Neural cell (in vitro differentiated cells): ENCODE data around the gene FZR1. TPM values are rescaled to one million over a fixed set of nuclear protein-coding genes. Genes with fewer than 3 reads are reported as not detected.
A peak's percentile ranks its signal among the peaks of the same experiment; 100 is the strongest.

Source experiments
- H2AFZ ChIP-seq: fragments of 200-600, 300-800 bp; sonication (generic), shearing (Covaris generic); 2 replicates; pipeline ENCODE4 v1.6.0; 2014; ENCODE audit warnings: low read depth, mild to moderate bottlenecking, antibody characterized with exemption, low read length, moderate library complexity
- H3F3A ChIP-seq: fragments of 200-600 bp; shearing (Covaris generic); 2 replicates; pipeline ENCODE4 v1.6.1; 2016; ENCODE audit warnings: mild to moderate bottlenecking, moderate library complexity, mixed read lengths, antibody characterized with exemption, low read length; ENCODE audit not compliant: insufficient read depth, poor library complexity, severe bottlenecking
- H3K27ac ChIP-seq: fragments of 200-600, 300-800 bp; sonication (generic), shearing (Covaris generic); 2 replicates; pipeline ENCODE4 v1.5.1; 2014; ENCODE audit warnings: mild to moderate bottlenecking, low read length, moderate library complexity
- H3K27me3 ChIP-seq: fragments of 300-800, 200-600 bp; sonication (generic), shearing (Covaris generic); 2 replicates; pipeline ENCODE4 v1.6.0; 2014; ENCODE audit warnings: mild to moderate bottlenecking, low read depth, low read length, moderate library complexity; ENCODE audit not compliant: insufficient read depth
- H3K36me3 ChIP-seq: fragments of 300-800, 200-600 bp; sonication (generic), shearing (Covaris generic); 2 replicates; pipeline ENCODE4 v1.5.1; 2014; ENCODE audit warnings: mild to moderate bottlenecking, antibody characterized with exemption, low read length, moderate library complexity; ENCODE audit not compliant: insufficient read depth
- H3K4me2 ChIP-seq: fragments of 300-800, 200-600 bp; sonication (generic), shearing (Covaris generic); 2 replicates; pipeline ENCODE4 v1.6.0; 2014; ENCODE audit warnings: mild to moderate bottlenecking, low read length
- H3K4me3 ChIP-seq: fragments of 300-800, 200-600 bp; sonication (generic), shearing (Covaris generic); 2 replicates; pipeline ENCODE4 v1.5.1; 2014; ENCODE audit warnings: mild to moderate bottlenecking, low read length, moderate library complexity
- H3K79me2 ChIP-seq: fragments of 200-600 bp; shearing (Covaris generic); replicated peaks from 2 replicates; pipeline ENCODE4 v1.6.0; 2014; ENCODE audit warnings: mild to moderate bottlenecking, low read length, moderate library complexity; ENCODE audit not compliant: insufficient read depth
- H3K9ac ChIP-seq: fragments of 300-800, 200-600 bp; sonication (generic), shearing (Covaris generic); 2 replicates; pipeline ENCODE4 v1.6.1; 2016; ENCODE audit warnings: mild to moderate bottlenecking, low read length, mixed read lengths
- H3K9me2 ChIP-seq: fragments of 200-600 bp; shearing (Covaris generic); 2 replicates; pipeline ENCODE4 v1.6.1; 2016; ENCODE audit warnings: mild to moderate bottlenecking, low read length, mixed read lengths; ENCODE audit not compliant: insufficient read depth
- H3K9me3 ChIP-seq: fragments of 200-600, 300-800 bp; sonication (generic), shearing (Covaris generic); 2 replicates; pipeline ENCODE4 v1.6.1; 2016; ENCODE audit warnings: mild to moderate bottlenecking, mixed run types, low read length, moderate library complexity, mixed read lengths
- H4K20me1 ChIP-seq: fragments of 200-600 bp; shearing (Covaris generic); 2 replicates; pipeline ENCODE4 v1.6.1; 2016; ENCODE audit warnings: mild to moderate bottlenecking, mixed run types; ENCODE audit not compliant: insufficient read depth
- EP300 ChIP-seq: fragments of 450-650 bp; conservative IDR thresholded peaks from 2 replicates; pipeline ENCODE4 v1.6.1; 2014; ENCODE audit warnings: antibody characterized with exemption, mild to moderate bottlenecking, moderate library complexity; ENCODE audit not compliant: poor library complexity, severe bottlenecking
- EZH2 ChIP-seq: fragments of 200-600, 300-800 bp; shearing (Covaris generic), sonication (generic); IDR thresholded peaks from 2 replicates; pipeline ENCODE4 v1.6.1; 2014; ENCODE audit warnings: antibody characterized with exemption, low read length, borderline replicate concordance, mild to moderate bottlenecking; ENCODE audit not compliant: insufficient read depth, poor library complexity, severe bottlenecking
- MXI1 ChIP-seq: fragments of 450-650 bp; conservative IDR thresholded peaks from 2 replicates; pipeline ENCODE4 v1.6.1; 2014; ENCODE audit warnings: antibody characterized with exemption, mild to moderate bottlenecking; ENCODE audit not compliant: poor library complexity, severe bottlenecking
- POLR2AphosphoS5 ChIP-seq: IDR thresholded peaks from 2 replicates; pipeline ENCODE4 v1.6.1; 2012
- RAD21 ChIP-seq: fragments of 450-650 bp; conservative IDR thresholded peaks from 2 replicates; pipeline ENCODE4 v1.6.1; 2014; ENCODE audit warnings: antibody characterized with exemption, mild to moderate bottlenecking, moderate library complexity
- SMC3 ChIP-seq: fragments of 450-650 bp; conservative IDR thresholded peaks from 2 replicates; pipeline ENCODE4 v1.6.1; 2014; ENCODE audit warnings: antibody characterized with exemption, mild to moderate bottlenecking, moderate library complexity; ENCODE audit not compliant: poor library complexity
- TAF1 ChIP-seq: IDR thresholded peaks from 2 replicates; pipeline ENCODE4 v1.6.1; 2012; ENCODE audit warnings: low read depth
- polyA plus RNA-seq: library from polyadenylated mRNA; depleted of rRNA; stranded (reverse); fragments of >200 nt; gene quantifications from 2 replicates; pipeline ENCODE4 v1.2.3, GENCODE V29; 2014
- TF ChIP-seq, protein P1 (sequence below): fragments of 450-650 bp; IDR thresholded peaks from 2 replicates; pipeline ENCODE4 v1.5.1; 2014; ENCODE audit warnings: antibody characterized with exemption, mild to moderate bottlenecking, moderate library complexity; ENCODE audit not compliant: poor library complexity, severe bottlenecking
- TF ChIP-seq, protein P2 (sequence below): IDR thresholded peaks from 2 replicates; pipeline ENCODE4 v1.6.1; 2012; ENCODE audit warnings: borderline replicate concordance

FZR1 gene
- polyA plus RNA-seq, 1 donor from 2014 or later, result 55.7 TPM

DNA sequence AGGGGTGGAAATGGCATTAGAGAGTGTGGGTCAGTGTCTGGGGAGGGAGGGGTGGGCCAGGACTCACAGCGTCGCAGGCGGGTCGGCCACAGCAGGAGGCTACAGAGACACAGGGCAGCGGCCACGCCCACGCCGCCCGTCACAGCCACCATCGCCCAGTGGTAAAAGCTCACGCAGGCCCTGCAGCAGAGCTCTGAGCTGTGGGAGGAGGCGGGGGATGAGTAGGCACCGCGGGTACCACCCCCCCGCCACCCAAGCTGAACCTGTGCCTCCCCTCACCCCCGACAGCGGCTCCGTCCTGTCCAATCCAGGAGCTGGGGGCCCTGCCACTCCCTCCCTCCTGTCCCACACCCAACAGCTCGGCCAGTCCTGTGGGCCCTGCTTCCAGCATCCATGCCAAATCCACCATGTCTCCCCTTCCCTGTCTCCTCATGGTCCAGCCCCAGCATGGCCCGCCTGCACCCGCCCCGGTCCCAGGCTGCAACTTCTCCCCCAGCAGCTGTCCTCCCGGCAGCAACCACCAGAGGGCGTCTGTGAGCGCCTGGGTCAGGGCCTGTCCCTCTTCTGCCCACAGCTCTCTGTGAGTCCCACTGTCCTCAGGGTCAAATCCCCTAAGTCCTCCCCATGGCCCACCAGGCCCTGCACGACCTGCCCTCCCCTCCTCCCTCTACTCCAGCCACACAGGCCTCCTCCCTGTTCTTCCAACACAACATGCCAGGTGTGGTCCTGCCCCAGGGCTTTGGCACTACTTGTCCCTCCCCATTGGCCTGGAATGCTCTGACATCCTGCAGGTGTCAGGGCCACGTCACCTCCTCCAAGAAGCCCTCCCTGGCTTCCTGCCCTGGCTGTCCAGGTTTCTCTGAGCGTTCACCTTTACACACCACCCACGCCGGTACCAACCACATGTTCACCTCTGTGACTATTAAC lies 38.9 kb downstream of the FZR1 start:
- TF ChIP-seq TAF1 (no peak), SMC3 (peak; percentile 68), RAD21 (peak; percentile 45)
- TF ChIP-seq, protein P1, sequence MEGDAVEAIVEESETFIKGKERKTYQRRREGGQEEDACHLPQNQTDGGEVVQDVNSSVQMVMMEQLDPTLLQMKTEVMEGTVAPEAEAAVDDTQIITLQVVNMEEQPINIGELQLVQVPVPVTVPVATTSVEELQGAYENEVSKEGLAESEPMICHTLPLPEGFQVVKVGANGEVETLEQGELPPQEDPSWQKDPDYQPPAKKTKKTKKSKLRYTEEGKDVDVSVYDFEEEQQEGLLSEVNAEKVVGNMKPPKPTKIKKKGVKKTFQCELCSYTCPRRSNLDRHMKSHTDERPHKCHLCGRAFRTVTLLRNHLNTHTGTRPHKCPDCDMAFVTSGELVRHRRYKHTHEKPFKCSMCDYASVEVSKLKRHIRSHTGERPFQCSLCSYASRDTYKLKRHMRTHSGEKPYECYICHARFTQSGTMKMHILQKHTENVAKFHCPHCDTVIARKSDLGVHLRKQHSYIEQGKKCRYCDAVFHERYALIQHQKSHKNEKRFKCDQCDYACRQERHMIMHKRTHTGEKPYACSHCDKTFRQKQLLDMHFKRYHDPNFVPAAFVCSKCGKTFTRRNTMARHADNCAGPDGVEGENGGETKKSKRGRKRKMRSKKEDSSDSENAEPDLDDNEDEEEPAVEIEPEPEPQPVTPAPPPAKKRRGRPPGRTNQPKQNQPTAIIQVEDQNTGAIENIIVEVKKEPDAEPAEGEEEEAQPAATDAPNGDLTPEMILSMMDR, result peak; percentile 74
- no peak overlapping the region for H3K4me2 ChIP-seq
- no peak overlapping the region for H3K9ac ChIP-seq
- H3K36me3 ChIP-seq, result no peaks in the 10 kb centered on the region
- H3K4me3 ChIP-seq, result no peak overlapping the region
- no peaks in the 10 kb centered on the region for H3K79me2 ChIP-seq
- H3K9me2 ChIP-seq, result no peaks in the 10 kb centered on the region
- no peaks in the 10 kb centered on the region for H3K9me3 ChIP-seq
- no peaks in the 10 kb centered on the region for H3F3A ChIP-seq
- H2AFZ ChIP-seq, result no peak overlapping the region
- no peak overlapping the region for H3K27ac ChIP-seq
- no peaks in the 10 kb centered on the region for H3K27me3 ChIP-seq
- H4K20me1 ChIP-seq, result no peaks in the 10 kb centered on the region

DNA sequence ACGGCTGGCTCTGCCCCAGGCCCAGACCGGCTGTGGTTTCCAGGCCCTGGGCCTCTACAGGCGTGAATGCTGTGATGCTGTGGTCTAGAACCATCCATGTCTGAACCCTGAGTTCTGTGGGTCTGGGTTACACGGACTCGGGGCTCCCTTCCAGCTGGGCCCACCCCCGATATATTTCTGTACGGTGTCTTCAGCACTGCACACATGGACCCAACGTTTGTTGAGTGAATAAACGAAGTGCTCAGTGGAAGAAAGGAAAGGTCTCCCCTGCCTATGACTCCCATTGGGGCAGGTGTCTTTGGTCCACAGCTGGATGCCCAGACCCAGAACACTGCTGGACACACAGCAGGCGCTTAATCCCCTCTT lies 39.5 kb downstream of the FZR1 start:
- H3K9me3 ChIP-seq, result no peaks in the 10 kb centered on the region
- no peak overlapping the region for H3K27ac ChIP-seq
- no peak for TF ChIP-seq RAD21
- TF ChIP-seq MXI1, result no peak
- TF ChIP-seq POLR2AphosphoS5, result no peak
- TF ChIP-seq SMC3, result no peak
- no peak for TF ChIP-seq EZH2
- no peak for TF ChIP-seq EP300
- TF ChIP-seq, protein P1, result no peak
- TF ChIP-seq, protein P2, sequence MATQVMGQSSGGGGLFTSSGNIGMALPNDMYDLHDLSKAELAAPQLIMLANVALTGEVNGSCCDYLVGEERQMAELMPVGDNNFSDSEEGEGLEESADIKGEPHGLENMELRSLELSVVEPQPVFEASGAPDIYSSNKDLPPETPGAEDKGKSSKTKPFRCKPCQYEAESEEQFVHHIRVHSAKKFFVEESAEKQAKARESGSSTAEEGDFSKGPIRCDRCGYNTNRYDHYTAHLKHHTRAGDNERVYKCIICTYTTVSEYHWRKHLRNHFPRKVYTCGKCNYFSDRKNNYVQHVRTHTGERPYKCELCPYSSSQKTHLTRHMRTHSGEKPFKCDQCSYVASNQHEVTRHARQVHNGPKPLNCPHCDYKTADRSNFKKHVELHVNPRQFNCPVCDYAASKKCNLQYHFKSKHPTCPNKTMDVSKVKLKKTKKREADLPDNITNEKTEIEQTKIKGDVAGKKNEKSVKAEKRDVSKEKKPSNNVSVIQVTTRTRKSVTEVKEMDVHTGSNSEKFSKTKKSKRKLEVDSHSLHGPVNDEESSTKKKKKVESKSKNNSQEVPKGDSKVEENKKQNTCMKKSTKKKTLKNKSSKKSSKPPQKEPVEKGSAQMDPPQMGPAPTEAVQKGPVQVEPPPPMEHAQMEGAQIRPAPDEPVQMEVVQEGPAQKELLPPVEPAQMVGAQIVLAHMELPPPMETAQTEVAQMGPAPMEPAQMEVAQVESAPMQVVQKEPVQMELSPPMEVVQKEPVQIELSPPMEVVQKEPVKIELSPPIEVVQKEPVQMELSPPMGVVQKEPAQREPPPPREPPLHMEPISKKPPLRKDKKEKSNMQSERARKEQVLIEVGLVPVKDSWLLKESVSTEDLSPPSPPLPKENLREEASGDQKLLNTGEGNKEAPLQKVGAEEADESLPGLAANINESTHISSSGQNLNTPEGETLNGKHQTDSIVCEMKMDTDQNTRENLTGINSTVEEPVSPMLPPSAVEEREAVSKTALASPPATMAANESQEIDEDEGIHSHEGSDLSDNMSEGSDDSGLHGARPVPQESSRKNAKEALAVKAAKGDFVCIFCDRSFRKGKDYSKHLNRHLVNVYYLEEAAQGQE, result no peak
- TF ChIP-seq TAF1, result no peak

More for the DNA sequence above, 39.5 kb downstream of the FZR1 start:
- H2AFZ ChIP-seq, result no peak overlapping the region
- no peaks in the 10 kb centered on the region for H3K36me3 ChIP-seq
- H3K9ac ChIP-seq, result no peak overlapping the region
- no peaks in the 10 kb centered on the region for H3K27me3 ChIP-seq
- H3K4me2 ChIP-seq, result no peak overlapping the region
- no peaks in the 10 kb centered on the region for H3K9me2 ChIP-seq
- no peaks in the 10 kb centered on the region for H4K20me1 ChIP-seq
- H3K79me2 ChIP-seq, result no peaks in the 10 kb centered on the region
- no peak overlapping the region for H3K4me3 ChIP-seq
- no peaks in the 10 kb centered on the region for H3F3A ChIP-seq
